HUES6 (cell line): ENCODE data around the gene PSMA1.
"Not testable (repeated sequence)": the region's sequence is repeated elsewhere in the genome, so short reads cannot be mapped to it uniquely, and the experiment has no call there.

Experiments used
- H3K27ac ChIP-seq: 2 replicates; pipeline ENCODE4 v1.7.0; 2013; ENCODE audit warnings: low read depth, mild to moderate bottlenecking, low read length, inconsistent platforms
- H3K27me3 ChIP-seq: 2 replicates; pipeline ENCODE4 v1.6.1; 2013; ENCODE audit warnings: low read length; ENCODE audit not compliant: control insufficient read depth, insufficient read depth
- H3K36me3 ChIP-seq: 2 replicates; pipeline ENCODE4 v1.6.1; 2013; ENCODE audit warnings: low read length; ENCODE audit not compliant: control insufficient read depth, insufficient read depth
- H3K4me1 ChIP-seq: 2 replicates; pipeline ENCODE4 v1.6.1; 2013; ENCODE audit warnings: low read length; ENCODE audit not compliant: control insufficient read depth, insufficient read depth
- H3K4me3 ChIP-seq: 2 replicates; pipeline ENCODE4 v1.5.1; 2013; ENCODE audit warnings: low read depth, low read length
- H3K9ac ChIP-seq: one replicate; pipeline ENCODE4 v1.6.1; 2013; ENCODE audit warnings: mild to moderate bottlenecking, low read length
- H3K9me3 ChIP-seq: 2 replicates; pipeline ENCODE4 v1.6.1; 2013; ENCODE audit warnings: low read depth, low read length; ENCODE audit not compliant: control insufficient read depth, insufficient read depth

PSMA1 gene

GRCh38 chr11:14546672-14547071 is 26.5 kb upstream of the PSMA1 start:
- Histone ChIP-seq H3K9ac (no peak overlapping the region), H3K36me3 (no peaks in the 10 kb centered on the region), H3K4me1 (peaks cover 6% of the 10 kb centered on the region; the same call in 1 of the 2 replicates), H3K27me3 (no peaks in the 10 kb centered on the region), H3K27ac (no peak overlapping the region), H3K9me3 (no peaks in the 10 kb centered on the region), H3K4me3 (no peak overlapping the region)

DNA sequence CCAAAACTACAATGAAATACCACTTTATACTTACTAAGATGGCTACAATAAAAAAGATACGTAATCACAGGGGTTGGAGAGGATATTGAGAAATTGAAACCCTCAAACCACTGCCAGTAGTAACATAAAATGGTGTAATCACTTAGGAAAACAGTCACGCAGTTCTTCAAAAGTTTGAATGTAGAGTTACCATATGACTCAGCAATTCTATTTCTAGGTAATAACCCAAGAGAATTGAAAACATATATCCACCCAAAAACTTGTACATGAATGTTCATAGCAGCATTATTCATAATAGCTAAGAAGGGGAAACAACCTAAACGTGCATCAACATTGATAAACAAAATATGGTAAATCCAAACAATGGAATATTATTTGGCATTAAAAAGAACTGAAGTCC is 24.4 kb upstream of the PSMA1 start:
- Histone ChIP-seq H3K9ac (no peak overlapping the region), H3K9me3 (no peaks in the 10 kb centered on the region), H3K4me3 (no peak overlapping the region), H3K27ac (no peak overlapping the region), H3K27me3 (no peaks in the 10 kb centered on the region), H3K36me3 (no peaks in the 10 kb centered on the region), H3K4me1 (peaks cover 19% of the 10 kb centered on the region)

- peaks cover 19% of the 10 kb centered on the region for H3K4me1 ChIP-seq
- H3K9me3 ChIP-seq: no peaks in the 10 kb centered on the region
- H3K27me3 ChIP-seq: no peaks in the 10 kb centered on the region
- H3K4me3 ChIP-seq: no peak overlapping the region
- H3K36me3 ChIP-seq: no peaks in the 10 kb centered on the region
- H3K9ac ChIP-seq: no peak overlapping the region
- H3K27ac ChIP-seq: no peak overlapping the region
Measured at GRCh38 chr11:14543260-14543659, 23.1 kb upstream of the PSMA1 start.

DNA sequence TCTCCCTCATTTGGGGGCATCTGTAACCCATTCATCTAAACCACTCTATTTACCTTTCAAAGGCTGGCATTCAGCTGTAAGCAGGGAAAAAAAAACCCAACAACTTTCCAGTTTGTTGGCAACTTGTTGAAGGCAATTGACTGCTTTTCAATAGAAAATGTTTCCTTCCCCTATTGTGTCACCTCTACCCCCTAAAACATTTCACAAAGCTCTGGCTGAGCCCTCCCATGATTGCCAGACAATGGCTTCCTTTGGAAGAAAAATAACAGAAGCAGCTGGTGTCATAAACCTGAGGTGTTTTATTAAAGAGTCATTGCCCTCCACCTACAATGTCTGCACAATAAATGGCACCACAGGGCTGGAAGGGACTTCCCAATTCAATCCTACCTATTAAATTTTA is 22.1 kb upstream of the PSMA1 start:
- Histone ChIP-seq H3K4me3 (no peak overlapping the region), H3K27me3 (no peaks in the 10 kb centered on the region), H3K4me1 (peaks cover 19% of the 10 kb centered on the region), H3K9me3 (no peaks in the 10 kb centered on the region), H3K9ac (no peak overlapping the region), H3K27ac (no peak overlapping the region), H3K36me3 (no peaks in the 10 kb centered on the region)

GRCh38 chr11:14541192-14541947 is 21.2 kb upstream of the PSMA1 start:
- no peak overlapping the region for H3K9ac ChIP-seq
- no peaks in the 10 kb centered on the region for H3K9me3 ChIP-seq
- no peak overlapping the region for H3K27ac ChIP-seq
- no peaks in the 10 kb centered on the region for H3K36me3 ChIP-seq
- H3K4me3 ChIP-seq: no peak overlapping the region
- H3K27me3 ChIP-seq: no peaks in the 10 kb centered on the region
- H3K4me1 ChIP-seq: peaks cover 19% of the 10 kb centered on the region

DNA sequence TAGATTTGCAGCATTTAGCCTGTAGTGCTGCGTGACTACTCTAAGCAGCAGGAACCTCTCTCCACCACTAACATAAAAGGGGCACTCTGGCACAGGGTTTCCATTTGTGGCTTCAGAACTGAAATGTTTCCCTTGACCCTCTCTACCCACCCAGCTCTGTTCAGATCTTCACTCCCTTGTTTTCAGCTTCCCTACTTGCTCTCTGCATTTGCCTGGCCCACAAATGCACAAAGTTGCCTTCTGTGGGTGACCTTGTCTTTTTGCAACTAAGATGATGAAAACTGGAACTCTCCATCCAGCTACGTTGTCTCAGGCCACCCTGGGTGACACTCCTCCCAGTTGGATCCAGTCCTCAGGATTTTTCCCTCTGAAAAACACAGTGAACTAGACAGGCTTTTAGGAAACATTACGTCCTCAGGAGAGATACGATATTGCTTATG is 19.8 kb upstream of the PSMA1 start:
- H3K4me1 ChIP-seq: peaks cover 19% of the 10 kb centered on the region
- H3K27me3 ChIP-seq: no peaks in the 10 kb centered on the region
- H3K27ac ChIP-seq: no peak overlapping the region
- no peak overlapping the region for H3K9ac ChIP-seq
- no peaks in the 10 kb centered on the region for H3K36me3 ChIP-seq
- no peaks in the 10 kb centered on the region for H3K9me3 ChIP-seq
- no peak overlapping the region for H3K4me3 ChIP-seq

- H3K9me3 ChIP-seq: no peaks in the 10 kb centered on the region
- no peak overlapping the region for H3K4me3 ChIP-seq
- no peak overlapping the region for H3K9ac ChIP-seq
- H3K4me1 ChIP-seq: peaks cover 19% of the 10 kb centered on the region
- H3K36me3 ChIP-seq: no peaks in the 10 kb centered on the region
- no peaks in the 10 kb centered on the region for H3K27me3 ChIP-seq
- H3K27ac ChIP-seq: no peak overlapping the region
Measured at GRCh38 chr11:14538926-14539554, 18.9 kb upstream of the PSMA1 start.

DNA sequence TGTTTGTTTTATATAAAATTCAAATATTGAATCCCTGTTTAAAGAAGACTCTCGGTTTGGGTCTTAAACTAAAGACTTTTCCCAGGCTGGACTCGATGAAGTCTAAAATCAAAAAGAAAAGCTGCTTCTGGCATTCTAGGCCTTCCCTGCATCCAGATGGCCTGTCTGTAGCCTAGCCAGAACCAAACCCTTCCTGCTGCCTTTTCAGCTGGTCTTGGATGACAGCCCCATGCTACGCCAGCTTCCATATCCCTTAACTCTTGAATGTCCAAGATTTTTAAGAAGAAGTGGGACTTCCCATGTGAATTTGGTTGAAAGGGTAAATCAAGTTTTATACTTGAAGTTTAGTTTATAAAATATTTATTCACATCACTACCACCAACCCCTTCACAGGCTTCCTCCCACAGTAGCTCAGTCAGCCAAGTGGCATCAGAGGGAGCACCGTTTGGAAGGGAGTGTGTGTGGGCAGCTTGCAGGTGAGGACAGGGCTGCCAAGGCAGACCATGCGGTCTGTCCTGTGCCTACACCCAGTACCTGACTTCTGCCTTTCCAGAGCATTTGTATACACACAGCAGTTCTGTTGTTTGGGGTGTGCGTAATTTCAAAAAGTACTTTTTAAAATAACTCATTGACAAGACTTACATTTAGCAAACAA is 18.2 kb upstream of the PSMA1 start:
- H3K27ac ChIP-seq: no peak overlapping the region
- no peak overlapping the region for H3K4me3 ChIP-seq
- H3K9ac ChIP-seq: no peak overlapping the region
- H3K4me1 ChIP-seq: peaks cover 19% of the 10 kb centered on the region
- H3K9me3 ChIP-seq: no peaks in the 10 kb centered on the region
- no peaks in the 10 kb centered on the region for H3K27me3 ChIP-seq
- H3K36me3 ChIP-seq: no peaks in the 10 kb centered on the region

DNA sequence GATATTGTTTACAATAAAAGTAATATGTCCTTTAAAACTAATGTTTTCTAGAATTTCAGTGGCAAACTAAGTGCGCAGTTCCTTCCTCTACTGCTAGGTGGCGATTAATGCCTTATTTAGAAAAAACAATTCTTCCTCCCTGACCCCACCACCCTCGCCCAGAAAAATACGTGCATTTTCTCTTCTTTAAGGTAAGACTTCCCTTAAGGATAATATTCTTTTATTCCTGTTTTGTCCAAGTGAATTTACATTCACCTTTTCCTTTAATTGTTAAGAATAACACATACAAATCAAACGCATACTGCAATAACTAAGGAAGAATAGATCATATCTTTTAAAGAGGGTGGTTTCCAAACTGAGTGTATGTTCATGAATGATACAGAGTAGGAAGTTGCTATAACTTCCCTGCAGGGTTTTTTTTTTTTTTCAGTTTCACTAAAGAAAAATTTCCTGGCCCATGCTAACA is 17.0 kb upstream of the PSMA1 start:
- Histone ChIP-seq H3K4me3 (no peak overlapping the region), H3K27me3 (no peaks in the 10 kb centered on the region), H3K9me3 (no peaks in the 10 kb centered on the region), H3K4me1 (peaks cover 15% of the 10 kb centered on the region), H3K27ac (no peak overlapping the region), H3K9ac (no peak overlapping the region), H3K36me3 (no peaks in the 10 kb centered on the region)

- not testable (repeated sequence) for H3K4me1 ChIP-seq, H3K27me3 ChIP-seq, H3K9me3 ChIP-seq, H3K4me3 ChIP-seq, H3K27ac ChIP-seq, H3K9ac ChIP-seq, H3K36me3 ChIP-seq
Measured at GRCh38 chr11:14535166-14535565, 15.0 kb upstream of the PSMA1 start.

DNA sequence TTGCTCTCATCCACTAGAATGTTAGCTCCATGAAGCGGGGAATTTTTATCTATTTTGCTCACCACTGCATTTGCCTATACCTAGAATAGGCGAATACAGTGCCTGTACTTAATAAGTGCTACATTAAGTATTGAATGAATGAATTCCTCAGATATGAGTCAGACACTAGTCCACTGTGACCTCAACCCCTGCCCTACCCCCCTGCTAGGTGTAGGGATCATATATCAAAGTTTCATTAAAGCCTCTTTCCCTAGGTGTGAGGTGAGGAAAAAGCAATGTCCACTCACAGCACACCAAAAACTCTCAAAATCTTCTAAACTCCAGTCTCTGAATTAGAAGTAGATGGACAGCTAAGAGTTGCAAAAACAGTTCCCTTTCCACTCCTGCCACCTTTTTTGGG is 9.8 kb upstream of the PSMA1 start:
- H3K9me3 ChIP-seq: no peaks in the 10 kb centered on the region
- no peak overlapping the region for H3K27ac ChIP-seq

More for the DNA sequence above, 9.8 kb upstream of the PSMA1 start:
- H3K4me3 ChIP-seq: no peak overlapping the region
- no peak overlapping the region for H3K9ac ChIP-seq
- H3K27me3 ChIP-seq: no peaks in the 10 kb centered on the region
- no peaks in the 10 kb centered on the region for H3K36me3 ChIP-seq
- peaks cover 12% of the 10 kb centered on the region for H3K4me1 ChIP-seq
